GM21723 (cell line): ENCODE measurements around the gene GAB3.

Source experiments
- ATAC-seq: cut with Tn5 transposase; IDR thresholded peaks from one replicate; pipeline ENCODE4 v1.9.1; 2021; ENCODE audit warnings: mild to moderate bottlenecking, moderate library complexity; ENCODE audit not compliant: unreplicated experiment

GAB3 gene

DNA sequence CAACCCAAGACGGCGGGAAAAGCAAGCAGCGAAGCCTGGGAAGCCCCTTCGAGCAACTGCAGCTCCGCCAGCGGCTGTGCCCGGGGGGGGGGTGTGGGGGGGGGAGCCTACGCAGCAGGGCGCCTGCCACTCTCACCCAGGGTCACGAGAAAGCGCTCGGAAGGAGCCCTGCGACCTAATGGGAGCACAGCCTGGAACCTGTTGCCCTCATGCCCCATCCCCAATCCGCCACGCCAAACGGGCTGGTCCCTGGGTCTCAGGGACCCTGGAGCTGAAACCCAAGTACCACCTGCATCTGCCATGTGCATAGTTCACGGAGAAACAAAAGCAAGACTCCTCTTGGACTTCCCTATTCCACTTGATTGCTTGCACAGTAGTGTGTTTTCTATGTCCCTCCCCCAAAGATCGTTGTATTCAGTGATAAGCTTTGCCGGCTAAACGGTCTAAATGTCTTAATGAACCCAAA lies 359 bp upstream of the GAB3 start:
- ATAC-seq, result peak; percentile 9

DNA sequence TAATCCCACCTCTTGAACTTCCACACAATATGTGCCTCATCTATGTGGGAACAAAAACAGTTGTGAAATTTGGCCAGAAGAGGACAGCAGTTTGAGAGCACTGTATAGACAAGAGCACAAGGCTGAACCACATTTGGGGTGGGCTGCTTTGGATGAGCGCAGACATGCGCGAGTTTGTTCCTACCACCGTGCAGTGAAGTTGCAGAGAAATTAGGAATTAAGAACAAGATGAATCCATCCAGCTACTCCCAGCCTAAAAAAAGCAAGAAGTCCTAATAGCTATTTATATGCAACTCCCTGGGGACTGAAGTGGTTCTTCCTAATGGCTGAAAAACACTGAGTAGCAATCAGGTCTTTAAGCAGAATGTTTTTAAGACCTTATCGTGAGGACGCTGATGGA lies 1.0 kb downstream of the GAB3 start:
- no peak for ATAC-seq

DNA sequence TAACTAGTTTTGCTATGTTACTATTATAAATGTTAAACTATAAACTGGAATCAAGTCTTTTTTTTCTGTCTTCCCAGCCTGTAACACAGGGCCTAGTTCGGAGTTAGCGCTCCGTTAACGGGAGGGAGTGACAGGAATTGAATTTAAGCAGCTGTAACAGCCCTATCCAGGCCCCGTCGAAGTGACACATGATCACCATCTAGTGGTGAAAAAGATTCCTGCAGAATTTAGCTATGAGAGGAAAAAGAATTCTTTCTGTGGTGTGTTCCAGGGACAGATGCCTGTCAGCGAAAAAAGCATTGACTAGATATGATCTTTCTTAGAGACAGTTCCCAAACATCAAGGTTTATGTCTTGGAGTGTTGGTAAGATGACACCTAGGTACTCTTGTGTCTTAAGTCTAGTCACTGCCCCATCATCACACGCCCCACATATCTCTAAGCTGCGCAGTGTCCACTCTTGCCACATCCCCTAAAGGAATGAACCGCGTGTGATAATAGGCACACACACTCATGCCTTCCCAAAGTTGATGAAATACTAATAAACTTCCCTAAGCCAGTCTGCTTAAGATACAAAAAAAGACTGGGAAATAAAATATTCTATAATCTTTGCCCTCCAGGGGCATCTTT lies 2.1 kb downstream of the GAB3 start:
- peak; percentile 56 for ATAC-seq

DNA sequence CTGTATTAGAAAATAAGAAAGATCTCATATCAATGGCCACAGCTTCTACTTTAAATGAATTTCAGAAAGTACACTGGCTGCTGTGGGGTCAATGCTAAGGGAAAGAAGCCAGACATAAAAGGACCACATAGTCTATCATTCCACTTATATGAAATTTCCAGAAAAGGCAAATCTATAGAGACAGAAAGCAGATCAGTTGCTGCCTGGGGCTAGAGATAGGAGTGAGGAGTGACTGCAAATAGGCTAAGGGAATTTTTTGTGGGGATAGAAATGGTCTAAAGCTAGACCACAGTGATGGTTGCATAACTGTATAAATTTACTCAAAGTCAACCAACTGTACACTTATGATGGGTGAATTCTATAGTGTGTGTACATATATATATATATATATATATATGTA lies 8.3 kb downstream of the GAB3 start:
- no peak for ATAC-seq

DNA sequence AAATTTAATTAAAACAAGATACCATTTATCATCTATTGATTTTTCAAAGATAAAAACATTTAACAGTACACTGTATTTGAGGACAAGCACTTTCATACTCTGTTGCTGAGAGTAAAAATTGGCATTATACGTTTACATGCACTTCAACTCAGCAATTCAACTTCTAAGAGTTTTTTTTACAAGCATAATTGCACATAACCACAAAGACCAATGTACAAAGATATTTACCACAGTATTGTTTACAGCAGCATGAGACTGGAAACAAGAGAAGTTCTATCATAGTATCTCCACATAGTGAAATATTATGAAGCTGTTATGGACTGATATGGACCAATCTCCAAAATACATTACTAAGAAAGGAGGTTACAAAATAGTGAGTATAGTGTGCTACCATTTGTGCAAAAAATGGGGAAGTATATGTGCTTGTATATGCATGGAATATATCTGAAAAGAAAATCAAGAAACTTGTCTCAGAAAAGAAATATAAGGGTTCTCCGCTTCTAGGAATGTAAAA lies 10.9 kb downstream of the GAB3 start:
- no peak for ATAC-seq

DNA sequence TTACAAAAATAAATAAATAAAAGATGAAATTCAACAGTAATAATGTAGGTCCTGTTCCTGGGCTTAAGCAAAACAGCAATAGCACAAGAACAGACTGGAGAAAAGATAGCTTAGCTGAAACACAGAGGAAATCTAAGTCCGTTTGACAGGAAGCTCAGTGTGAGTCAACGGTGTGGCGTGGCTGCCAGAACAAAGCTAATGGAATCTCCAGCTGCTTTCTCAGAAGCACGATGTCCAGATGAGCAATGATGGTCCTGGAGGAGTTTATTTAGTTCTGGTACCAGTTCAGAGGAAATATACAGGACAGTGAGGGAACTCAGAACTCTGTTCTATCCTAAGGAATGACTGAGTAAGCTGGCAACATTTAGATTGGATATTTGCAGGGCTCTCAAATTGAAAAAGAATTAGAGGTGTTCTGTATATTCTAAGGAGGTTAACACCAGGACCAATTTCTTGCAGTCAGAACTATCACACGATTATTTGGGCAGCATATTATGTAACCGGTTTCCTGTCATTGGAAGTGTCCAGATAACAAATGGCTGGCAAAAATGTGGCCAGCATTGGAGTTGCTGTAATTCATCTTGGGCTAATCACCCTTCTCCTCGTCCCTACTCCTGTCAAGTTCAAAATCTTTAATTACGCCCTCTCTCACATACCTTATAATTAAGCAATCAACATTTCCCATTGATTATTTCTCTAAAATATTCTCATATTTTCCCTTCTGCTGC lies 12.7 kb downstream of the GAB3 start:
- no peak for ATAC-seq

DNA sequence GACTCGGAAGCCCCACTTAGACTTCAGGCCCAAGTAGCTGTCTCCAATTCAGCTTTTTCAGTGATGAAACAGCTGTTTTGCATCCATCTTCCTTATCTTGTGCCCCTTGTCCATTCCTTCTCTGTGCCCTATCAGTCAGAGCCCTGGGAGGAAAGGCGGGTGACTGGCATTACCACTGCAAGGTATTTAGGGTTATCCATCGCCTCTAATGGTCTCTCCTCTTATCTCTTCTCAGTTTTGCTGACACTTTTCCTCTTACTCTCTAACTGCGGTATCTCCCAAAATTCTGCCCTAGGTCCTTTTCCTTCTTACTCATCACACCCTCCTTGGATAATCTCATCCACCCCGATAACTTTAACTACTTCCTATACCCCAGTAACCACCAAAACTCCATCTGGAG lies 13.7 kb downstream of the GAB3 start:
- ATAC-seq, result no peak

DNA sequence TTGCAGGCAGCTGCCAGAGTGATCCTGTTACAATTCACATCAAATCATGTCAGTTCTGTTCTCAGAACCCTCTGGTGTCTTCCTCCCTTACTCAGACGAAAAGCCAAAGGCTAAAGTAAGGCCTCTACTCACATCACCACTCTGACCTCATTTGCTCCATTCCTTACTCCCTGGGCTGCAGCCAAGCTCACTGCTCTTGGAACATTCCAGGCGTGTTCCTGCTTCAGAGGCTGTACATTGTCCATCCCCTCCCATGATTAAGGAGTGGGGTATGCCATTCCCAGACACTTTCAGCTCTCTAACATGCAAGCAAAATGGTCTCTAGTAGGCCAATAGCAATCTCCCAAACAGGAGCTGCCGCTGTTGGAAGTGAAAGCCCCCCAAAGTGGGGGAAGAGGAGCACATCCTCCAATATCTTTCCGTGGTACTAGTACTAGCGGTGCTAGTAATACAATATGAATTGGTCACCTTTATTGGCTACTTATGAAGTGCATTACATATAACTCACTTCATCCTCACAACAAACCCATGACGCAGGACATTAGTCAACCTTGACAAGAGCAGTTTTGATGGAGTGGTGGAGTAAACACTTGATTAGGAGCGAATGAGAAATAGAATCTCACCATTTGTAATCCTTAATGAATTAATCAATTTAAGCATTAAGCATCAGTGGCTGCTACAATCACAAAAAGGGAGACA lies 15.0 kb downstream of the GAB3 start:
- ATAC-seq, result no peak

DNA sequence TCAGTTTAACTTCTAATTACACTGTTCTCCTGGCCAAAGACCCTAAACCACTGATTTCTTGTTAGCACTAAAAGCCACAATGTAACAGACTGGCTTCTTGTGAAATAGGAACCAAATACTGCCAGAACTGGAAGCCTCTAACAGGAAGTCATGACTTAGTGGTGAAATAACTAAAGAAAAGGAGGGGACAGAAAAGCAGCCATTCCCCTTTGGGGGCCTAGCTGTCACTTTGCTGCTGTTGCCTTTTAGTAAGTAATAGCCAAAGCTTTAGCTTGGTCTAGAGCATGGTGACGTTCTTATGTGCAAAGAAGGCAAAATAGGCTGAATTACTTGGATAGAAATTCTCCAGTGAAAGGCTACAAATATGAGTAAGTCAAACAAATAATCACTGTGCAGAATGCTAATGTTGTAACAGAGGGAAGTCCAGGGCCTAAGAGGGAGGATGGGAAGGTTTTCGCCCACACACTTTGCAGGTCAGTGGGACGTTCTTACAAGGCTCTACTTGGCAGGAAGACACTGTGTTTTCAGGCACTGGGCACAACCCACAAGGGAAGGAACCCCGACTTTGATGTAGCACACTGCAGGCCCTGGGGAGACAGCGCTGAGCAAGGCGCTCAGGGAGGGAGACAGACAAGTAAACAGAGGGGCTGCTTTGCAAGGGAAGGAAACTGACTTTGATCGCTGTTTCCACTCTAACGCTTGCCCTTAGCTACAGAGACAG lies 16.7 kb downstream of the GAB3 start:
- peak; percentile 53 for ATAC-seq

DNA sequence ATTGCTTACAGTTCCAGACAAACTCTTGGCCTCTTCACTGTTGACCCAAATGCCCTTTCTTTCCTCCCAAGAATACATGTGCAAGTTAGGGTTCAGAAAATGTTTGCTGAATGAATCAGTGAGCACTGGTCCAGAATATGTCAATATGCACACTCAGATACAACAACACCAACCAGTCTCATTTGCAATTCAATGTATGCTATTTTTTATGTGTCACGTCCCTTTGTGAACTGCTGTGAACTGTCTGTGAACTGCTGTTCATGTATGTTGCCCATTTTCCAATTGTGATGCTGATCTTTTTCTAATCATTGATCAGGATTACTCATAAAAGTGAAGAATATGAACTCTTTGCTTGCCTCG lies 17.8 kb downstream of the GAB3 start:
- ATAC-seq, result no peak

DNA sequence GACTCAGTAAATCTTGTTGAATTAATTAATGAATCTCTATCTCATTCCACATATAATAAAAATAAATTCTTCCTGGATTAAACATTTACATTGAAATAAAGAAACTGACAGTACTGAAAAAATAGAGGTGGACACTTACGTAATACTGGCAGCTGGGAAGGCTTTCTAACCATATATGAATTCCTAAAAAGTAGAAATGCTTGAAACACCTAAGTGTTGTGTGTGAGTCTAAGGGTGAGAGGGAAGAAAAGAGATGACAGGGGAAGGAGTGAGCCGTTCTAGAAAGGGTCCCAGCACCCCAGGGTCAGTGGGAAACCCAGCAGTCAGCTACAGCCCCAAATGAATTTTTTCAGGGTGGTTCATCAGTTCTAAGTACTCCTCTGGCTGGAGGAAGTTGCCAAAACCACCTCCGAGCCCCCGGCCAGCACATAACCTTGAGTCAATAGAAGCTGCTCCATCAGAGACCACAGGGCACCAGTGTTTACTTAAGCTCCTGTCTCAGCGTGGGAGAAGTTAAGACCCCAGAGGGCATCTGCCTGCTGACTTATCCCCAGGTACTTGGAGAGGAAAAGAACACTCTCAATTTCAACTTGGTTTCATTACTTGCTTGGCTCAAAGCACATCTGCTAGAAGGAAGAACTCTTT lies 18.3 kb downstream of the GAB3 start:
- ATAC-seq, result no peak

DNA sequence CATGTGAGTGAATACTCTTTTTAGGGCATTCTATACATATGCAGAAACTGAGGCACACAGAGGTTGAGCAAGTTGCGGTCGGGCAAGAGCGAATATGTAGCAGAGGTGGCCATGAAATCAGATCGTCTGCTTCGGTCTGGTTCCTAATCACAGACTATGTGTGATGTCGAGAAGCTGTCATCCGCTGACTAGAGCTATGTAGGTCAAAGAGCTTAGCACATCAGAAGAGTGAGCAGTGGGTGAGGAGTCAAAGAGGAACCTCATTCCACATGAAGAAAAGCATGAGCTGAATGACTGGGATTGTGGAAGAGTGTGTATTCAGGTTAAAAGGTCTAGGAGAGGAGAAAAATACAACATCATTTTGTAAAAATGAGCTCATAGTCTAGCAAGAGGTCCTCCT lies 19.0 kb downstream of the GAB3 start:
- ATAC-seq, result no peak

DNA sequence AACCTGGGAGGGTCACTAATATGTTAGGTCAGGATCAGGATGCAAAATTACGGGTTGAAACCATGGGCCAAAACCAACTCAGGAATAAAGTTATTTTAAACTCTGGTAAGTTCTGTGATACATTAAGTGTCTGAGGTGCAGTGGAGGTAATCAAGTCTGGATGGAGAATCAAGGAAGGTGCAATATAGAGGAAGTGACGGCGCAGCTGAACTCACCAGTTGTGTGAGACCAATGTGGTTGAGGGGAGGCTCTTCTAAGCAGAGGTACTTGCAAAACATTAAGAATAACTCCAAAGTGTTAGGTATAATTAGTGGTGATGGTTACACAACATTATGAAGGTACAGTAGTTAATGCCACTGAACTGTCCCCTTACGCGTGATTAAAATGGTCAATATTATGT lies 19.7 kb downstream of the GAB3 start:
- no peak for ATAC-seq

DNA sequence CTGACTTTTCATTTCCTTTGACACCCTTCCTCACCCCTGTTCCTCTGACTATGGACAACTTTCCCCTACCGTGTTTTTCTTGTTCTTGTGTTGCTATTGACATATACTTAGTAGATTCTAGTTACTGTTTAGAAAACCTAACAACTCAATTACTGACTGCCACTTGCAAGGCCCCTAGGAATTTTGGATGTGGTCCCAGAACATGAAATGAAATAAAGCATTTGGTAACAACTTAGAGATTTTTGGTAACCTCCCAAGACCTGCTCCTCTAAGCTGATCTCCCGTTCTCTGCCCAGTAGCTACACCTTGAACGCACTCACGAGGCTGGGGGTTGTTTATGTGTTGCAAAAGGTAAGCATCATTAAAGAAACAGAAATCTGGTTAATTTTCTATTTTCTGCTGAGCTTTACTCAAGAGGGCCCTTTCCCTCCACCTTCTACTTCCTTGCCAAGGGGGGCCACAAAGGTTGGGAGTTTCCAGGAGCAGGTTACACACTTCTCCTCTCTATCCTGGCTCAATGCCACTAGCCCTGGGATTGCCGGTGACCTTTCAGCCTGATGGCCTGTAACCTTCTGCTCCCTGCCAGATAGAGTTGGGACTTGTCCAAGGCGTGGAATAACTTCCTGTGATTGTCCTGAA lies 20.5 kb downstream of the GAB3 start:
- ATAC-seq, result no peak

DNA sequence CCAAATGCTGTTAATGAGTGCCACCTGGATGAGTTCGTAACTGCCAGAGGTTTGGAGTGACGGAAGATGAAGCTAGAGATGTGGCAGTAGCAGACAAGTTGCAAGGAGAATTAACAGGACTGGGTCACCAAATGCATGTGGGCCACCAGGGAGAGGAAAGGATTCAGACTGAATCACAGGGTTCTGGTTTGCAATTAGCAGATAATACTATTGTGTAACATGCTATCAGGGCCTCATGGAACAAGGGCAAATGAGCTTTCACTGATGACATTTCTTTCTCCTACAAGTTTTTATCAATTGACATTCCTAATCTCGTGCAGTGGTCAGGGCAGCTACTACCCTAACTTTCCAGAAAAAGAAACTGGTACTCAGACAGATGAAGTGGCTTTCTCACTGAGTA lies 21.4 kb downstream of the GAB3 start:
- ATAC-seq, result no peak

DNA sequence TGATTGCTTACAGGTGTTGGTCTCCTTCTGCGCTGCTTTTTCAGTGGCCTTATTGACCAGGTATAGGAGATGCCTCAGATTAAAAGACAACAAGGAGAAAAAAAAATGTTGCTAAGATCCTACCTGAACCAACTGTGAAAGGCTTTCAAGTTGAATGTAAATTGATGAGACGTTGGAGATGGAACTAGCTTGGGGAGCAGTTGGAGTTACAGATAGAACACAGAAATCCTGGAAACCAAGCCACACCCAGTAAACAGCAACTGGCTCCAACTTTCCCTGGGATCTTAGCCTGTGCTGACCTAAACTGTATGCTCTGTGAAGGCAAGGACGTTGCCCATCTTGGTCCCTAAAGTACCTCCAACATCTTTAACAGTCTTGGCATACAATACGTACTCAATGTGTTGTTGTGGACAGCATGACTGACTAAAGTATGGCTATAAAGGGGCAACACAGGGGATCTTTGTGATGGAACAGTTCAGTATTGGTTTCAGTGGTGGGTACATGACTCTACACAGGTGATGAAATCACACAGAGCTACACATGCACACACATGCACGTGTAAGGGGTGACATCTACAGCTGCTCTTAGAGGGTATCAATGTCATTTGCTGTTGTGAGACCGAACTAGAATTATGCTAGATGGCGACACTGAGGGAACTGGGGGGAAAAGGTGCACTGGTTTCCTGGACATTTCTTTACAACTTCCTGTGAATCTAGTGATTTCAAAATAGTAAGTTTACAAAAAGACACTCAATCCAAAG lies 22.3 kb downstream of the GAB3 start:
- no peak for ATAC-seq

DNA sequence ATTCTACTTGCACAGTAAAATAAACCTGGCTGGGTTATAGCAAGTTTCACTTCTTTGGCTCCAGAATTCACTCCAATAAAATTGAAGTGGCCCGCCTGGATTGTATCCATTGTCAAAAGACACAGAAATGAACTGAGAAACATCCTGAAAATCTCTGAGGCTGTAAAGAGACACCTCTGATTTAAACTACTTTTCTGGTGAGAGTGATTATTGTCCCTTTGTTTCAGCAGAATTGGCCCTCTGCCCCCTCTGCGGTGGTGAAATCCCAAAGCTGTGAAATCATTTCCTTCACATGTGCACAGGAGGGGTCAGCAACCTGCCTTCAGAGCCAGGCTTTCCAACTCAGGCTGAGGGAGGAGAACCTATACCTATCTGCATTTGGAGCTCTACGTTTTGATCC lies 23.0 kb downstream of the GAB3 start:
- no peak for ATAC-seq

DNA sequence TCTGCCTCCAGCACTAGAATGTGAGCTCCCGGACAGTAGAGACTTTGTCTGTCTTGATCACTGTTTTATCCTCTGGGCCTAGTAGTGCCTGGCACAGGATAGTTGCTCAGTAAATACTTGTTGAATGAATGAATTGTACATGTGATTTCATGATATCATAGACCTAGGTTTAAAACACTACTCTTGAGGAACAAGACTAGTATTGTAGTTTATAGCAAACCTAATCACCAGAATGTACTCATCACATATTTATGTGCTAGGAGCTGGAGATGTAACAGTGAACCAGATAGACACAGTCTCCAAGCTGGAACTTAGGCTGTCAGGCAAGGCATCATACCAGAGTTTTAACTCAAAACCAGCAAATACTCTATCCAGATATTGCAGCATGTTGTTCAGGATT lies 23.5 kb downstream of the GAB3 start:
- ATAC-seq, result no peak

DNA sequence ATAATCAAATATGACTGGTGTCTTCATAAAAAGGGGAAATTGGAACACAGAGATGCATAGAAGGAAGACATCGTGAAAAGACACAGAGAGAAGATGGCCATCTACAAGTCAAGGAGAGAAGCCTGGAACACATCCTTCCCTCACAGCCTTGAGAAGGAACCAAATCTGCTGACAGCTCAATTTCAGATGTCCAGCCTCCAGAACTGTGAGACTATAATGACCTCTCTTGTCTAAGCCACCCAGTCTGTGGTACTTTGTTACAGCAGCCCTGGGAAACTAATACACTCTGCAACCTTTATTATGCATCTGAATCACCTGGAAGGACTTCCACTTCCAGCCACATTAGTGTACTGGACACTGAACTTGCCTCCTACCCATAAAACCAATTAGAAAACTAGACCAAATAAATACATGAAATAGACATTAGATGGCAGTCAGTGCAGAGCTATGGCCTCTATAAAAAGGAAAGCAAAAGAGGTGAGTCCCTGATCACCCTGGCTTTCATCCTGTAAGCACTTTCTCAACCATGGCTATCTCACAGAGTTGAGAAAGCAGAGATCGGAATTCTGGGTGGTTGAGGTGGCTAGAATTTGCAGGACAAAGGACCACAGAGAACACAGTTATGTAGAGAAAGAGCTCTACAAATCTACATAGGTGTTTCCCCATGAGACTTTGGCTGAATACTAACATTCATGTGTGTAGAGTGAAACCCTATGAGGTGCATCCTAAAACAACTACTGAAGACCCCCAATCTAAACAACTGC lies 25.7 kb downstream of the GAB3 start:
- no peak for ATAC-seq
